ENCODE measurements around the gene NMNAT2. TPM values are rescaled to one million over a fixed set of nuclear protein-coding genes. Genes with fewer than 3 reads are reported as not detected.

Gene NMNAT2
- total RNA-seq, 1 donor from 2014 or later = 0.99 TPM

- no peak for DNase-seq (ENCODE audit: low spot score)
Observed at GRCh38 chr1:183365676-183366075, 52.5 kb downstream of the NMNAT2 start.

GRCh38 chr1:183365093-183365492 lies 53.1 kb downstream of the NMNAT2 start:
- DNase-seq (ENCODE audit: low spot score) = no peak

- DNase-seq (ENCODE audit: low spot score) = no peak
Observed at GRCh38 chr1:183363972-183364371, 54.2 kb downstream of the NMNAT2 start.

GRCh38 chr1:183361081-183361480 lies 57.1 kb downstream of the NMNAT2 start:
- no peak for DNase-seq (ENCODE audit: low spot score)

- DNase-seq (ENCODE audit: low spot score) = no peak
Observed at GRCh38 chr1:183360473-183360872, 57.7 kb downstream of the NMNAT2 start.

- DNase-seq (ENCODE audit: low spot score) = no peak
Observed at GRCh38 chr1:183356534-183357182, 61.5 kb downstream of the NMNAT2 start.

DNA sequence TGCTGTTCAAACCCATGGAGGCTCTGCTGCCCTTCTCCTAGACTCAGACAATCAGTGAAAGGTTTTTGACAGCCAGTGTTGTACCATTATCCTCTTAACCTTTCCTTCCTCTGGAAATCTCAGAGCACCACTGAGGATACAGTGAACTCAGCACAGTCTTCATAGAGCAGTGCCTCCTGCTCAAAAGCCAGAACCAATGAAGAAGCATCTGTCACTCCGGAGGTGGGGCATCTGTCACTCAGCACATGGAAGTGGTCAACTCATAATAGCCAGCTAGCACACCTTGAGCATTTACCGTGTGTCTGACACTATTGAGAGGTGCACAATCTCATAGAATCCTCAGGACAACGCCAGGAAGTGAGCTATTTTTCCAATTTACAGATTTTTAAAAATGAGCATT lies 62.4 kb downstream of the NMNAT2 start:
- no peak for DNase-seq (ENCODE audit: low spot score)

GRCh38 chr1:183355181-183355580 lies 63.0 kb downstream of the NMNAT2 start:
- DNase-seq (ENCODE audit: low spot score) = no peak

DNA sequence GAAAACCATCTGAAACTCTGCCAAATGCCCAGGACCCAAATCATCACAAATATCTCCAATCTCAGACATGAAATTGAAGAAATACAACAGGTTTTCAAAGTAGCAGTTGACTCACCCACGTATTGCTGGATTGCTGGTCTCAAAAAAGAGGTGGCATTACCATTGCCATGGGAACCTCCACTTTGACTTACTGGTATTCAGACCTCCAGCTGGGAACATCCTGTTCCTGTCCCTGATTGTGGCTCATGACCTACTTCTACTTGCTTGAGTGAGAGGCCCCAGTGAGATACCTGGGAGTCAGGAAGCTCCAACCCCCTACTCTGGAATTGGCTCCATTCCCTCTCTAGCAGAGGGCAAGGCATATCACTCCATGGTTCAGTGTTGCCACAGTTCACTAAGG lies 64.6 kb downstream of the NMNAT2 start:
- DNase-seq (ENCODE audit: low spot score) = no peak

GRCh38 chr1:183349201-183349711 lies 68.9 kb downstream of the NMNAT2 start:
- no peak for DNase-seq (ENCODE audit: low spot score)

DNA sequence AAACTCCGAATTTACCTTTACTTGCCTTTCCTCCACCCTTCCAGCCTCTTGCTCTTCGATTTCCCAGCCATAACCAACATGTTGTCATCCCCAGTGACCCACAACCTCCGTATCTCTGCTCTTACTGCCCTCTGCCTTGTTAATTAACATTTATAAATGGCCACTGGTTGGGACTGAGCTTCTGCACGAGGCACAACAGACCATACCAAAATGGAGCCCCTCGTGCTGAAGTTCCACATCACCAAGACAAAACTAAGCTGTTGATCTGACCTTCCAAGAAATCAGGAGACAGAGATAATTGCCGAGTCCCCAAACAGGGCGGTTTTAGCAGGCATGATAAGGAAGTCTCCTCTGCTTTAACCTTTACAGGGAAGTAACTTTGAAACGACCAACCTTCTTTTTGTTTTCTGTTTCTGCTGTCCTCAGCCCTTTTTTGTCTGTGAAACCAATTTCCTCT lies 71.9 kb downstream of the NMNAT2 start:
- DNase-seq (ENCODE audit: low spot score) = no peak

DNA sequence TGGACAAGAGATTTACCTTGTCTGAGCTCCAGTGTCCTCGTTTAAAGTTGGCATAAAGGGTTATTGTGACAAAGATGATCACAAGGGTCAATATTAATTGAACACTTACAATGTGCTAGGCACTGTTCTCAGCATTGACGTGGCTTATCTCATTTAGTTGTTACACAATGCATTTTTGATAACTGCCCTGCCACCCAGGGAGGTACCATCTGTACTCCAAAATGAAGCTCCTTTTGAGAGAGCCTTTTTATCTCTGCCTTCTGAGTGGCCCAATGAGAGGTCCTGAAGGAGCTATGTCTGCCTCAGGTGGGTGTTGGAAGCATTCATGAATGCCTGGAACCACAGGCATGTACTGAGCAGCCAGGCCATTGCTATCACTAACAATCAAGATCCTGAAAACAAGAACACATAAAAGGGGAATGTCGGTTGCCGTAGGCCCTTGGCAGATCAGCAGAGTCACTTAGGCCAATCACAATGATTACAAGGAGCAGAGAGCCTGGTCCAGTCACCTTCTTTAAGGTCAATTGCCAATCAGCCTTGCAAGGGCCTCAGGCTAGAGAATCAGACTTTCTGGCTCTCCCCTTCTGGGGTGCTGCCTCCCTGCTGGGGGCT lies 78.5 kb downstream of the NMNAT2 start:
- no peak for DNase-seq (ENCODE audit: low spot score)

DNA sequence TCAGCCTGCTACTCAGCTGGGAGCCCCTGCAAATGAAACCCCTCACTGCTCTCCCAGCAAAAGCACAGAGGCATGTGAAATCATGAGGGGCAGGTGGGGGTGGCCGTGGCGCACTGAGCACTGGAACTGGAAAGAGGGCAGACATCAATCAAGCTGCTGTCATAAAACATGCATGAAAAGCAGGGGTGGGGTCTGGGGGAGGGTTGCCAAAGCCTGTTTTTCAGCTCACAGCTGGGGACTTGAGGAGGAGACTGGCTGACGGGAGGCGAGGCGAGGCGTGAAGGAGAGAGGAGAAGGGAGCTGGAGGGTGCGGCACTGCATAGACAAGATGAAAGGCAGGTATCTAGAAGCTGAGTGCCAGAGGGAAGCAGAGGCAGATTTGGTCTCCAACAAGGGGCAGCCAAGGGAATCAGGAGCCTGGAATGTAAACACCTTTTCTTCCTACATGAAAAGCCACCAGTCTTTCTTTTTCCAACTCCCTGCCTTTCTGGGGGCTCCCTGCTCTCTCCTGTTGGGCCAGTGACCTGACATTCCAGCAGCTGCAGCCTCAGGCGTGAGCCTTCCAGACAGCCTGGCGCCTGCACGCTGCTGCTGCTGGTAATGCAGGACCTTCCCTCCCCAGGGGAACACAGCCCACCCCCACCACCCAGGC lies 87.0 kb downstream of the NMNAT2 start:
- DNase-seq (ENCODE audit: low spot score) = no peak

DNA sequence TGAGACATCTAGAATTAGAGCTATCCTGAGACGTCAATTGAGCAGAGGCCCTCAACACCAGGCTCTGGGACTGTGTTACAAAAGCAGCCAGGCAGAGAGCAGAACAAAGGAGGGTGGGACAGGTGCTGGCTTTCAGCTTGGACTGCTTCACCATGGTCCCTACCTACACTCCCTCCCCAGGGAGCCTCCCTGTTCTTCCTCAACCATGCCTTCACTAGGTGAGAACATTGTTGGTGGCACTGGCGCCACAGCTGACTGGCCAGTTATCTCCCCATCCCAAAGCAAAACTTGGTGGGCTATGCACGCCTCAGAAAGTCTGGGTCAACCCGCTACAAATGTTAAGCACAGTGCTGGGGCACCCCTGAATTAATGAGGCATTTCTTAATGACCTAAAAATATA lies 87.8 kb downstream of the NMNAT2 start:
- DNase-seq (ENCODE audit: low spot score) = no peak

GRCh38 chr1:183328371-183328770 lies 89.8 kb downstream of the NMNAT2 start:
- DNase-seq (ENCODE audit: low spot score) = no peak

DNA sequence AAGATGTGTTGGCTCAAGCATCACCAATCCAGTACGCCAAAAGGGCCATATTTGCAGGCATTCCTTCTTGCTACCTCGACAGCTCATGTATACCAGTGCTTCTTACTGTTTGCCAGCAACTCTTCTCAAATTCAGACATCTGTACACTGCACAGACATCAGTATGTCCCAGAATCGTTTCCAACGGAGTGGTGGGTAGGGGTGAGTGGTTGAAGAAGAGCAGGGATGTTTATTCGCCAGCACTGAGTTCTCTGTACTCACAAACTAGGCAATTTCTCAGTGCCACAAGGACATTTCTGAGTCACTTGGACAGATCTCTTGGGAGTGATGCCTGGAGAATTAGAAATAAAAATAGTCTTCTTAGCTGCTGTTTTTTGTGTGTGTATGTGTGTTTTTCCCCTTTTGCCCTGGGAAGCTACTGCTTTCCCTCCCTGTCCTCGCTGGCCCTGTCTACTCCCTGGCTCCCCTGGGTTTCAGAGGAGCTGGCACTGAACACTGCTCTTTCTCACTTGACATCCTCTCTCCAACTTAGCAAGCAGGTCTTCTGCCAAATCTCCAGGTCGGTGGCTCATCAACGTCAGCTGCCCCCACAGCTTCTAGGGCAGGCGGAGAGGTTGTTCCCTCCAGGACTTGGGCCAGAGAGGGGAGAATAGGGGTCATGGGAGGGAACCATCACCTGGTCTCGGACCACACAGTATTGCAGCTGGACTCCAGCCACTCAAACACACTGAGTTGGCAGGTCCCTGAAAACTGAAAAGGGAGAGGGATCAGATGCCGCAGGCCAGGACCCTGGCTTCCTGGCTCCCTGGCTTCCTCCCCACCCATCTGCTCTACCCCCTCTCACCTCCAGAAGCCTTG lies 90.5 kb downstream of the NMNAT2 start:
- no peak for DNase-seq (ENCODE audit: low spot score)

DNA sequence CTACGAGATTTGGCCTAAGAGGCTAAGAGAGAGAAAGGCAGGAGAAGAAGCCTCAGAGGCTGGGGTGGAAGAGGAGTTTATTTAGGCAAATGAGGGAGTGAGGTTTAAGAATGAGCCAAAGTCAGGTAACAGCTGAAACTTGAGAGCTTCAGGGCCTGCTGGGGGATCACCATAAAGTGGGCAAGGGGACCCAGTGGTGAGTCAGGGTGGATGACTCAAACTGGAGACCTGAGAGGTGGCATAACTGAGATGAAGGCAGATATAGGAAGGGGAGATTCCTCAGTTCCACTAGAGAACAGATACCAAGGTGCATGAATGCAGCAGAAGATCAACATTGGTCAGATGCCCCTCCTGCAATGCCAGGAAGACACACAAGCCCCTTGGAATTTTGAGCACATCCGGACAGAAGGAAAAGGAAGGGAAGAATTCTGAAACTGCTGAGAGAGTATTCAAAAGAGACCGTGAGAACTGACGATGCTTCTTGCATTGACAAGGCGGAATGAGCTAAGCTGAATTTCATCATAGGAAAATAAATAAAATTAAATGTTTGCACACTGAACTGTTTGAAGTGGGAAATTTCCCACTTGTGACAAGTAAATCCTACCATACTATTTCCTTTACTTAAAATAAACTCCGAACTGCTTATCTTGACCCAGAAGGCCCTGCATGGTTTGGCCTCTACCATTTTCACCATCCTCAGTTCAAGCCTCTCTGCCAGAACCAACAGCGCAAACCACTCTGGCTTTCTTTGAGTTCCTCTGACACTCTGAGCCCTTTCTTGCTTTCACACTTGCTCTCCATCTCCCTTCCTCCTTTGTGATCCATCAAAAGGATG lies 94.1 kb downstream of the NMNAT2 start:
- no peak for DNase-seq (ENCODE audit: low spot score)

- DNase-seq (ENCODE audit: low spot score) = no peak
Observed at GRCh38 chr1:183319606-183320005, 98.6 kb downstream of the NMNAT2 start.

DNA sequence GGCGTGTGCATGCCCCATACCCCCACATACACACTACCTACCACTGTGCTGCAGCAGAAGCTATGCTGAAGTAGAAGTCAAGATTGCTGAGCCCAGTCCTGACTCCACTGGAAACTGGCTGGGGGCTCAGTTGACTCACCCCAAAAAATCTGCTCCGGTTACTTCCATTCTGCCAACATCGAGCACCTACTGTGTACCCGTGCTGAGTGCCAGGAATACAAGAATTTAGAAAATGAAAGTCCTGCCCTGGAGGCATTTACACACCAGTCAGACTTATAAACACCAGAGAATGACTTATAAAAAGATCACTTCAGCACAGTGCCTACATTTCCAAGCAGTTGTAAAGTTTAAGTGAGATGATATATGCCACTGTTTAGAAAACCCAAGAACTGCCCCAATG lies 99.1 kb downstream of the NMNAT2 start:
- DNase-seq (ENCODE audit: low spot score) = no peak

- peak; percentile 85 for DNase-seq (ENCODE audit: low spot score)
Observed at GRCh38 chr1:183318433-183318832, 99.7 kb downstream of the NMNAT2 start.
